ENCODE data around the gene HOMEZ. TPM values are rescaled to one million over a fixed set of nuclear protein-coding genes. Genes with fewer than 3 reads are reported as not detected.

HOMEZ gene
- total and polyA plus RNA-seq, 2 of the 8 experiments (the other 6 are each of a cell fraction or from before 2014, with no cell fraction given), result 9.1 to 15.9 TPM

DNA sequence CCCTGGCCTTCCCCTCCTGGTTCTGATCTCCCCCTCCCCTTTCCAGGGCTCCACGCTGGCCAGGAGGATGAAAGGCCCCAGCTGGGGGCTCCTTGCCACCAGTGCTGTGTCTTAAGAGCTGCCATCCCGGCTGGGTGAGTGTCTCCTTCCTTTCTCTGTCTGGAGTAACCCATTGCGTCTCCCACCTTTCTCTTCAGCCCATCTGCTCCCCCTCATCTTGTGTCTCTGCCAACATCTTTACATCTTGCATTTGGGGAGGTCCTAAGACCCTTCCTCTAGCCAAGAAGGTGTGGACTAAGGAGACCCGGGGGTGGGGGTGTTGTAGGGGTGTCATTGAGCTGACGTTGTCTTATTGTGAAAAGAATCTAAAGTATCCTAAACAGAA, 21.2 kb upstream of the HOMEZ start:
- no peak for DNase-seq (ENCODE audit: low read depth in 1 of 2, low spot score in 2 of 2)
- Histone ChIP-seq H3K23ac (ENCODE audit: insufficient read length) (no peak overlapping the region), H2BK20ac (ENCODE audit: low read length) (no peak overlapping the region), H2AK5ac (ENCODE audit: low read depth, low read length) (no peak overlapping the region), H4K5ac (ENCODE audit: insufficient read length, low read depth, low read length) (peak overlapping the region; percentile 44), H3K27me3 (replicated peaks in 1 of 4; ENCODE audit: control insufficient read depth in 3 of 4, extremely low read depth in 1 of 4, insufficient read depth in 3 of 4, low read length in 3 of 4) (peaks cover 0 to 12% (median 5%) of the 10 kb centered on the region in 4 experiments; a peak in 4 of 7 replicates), H3K27ac (ENCODE audit: low read depth, low read length) (peak overlapping the region; percentile 70; the same call in 1 of the 2 replicates), H3K36me3 (ENCODE audit: control insufficient read depth in 2 of 4, insufficient read depth in 4 of 4, low read length in 3 of 4) (peaks cover 0 to 5% (median 1%) of the 10 kb centered on the region in 4 experiments; a peak in 4 of 8 replicates), H4K91ac (replicated peaks; ENCODE audit: insufficient read length, low read length) (peak overlapping the region; percentile 47), H3K9ac (replicated peaks in 1 of 4; ENCODE audit: extremely low read depth in 1 of 4, low read depth in 3 of 4, low read length in 3 of 4) (peak overlapping the region; percentile 28 to 84 (median 78)), H2AFZ (ENCODE audit: low read length) (0 out of 2 replicates have a peak overlapping the region, but pooled peaks have one; percentile 6), H3K9me3 (ENCODE audit: insufficient read depth in 2 of 2, low read depth in 1 of 2, low read length in 1 of 2) (no peaks in the 10 kb centered on the region), H3K4me2 (ENCODE audit: insufficient read depth in 1 of 2, low read depth in 2 of 2, low read length in 2 of 2) (peak overlapping the region; percentile 75 to 81), H3K79me2 (ENCODE audit: control insufficient read depth in 1 of 2, insufficient read depth in 2 of 2, low read length in 2 of 2) (peaks cover 0 to 2% of the 10 kb centered on the region in 2 experiments; a peak in 1 of 4 replicates), H2BK5ac (ENCODE audit: low read depth, low read length) (peak overlapping the region; percentile 50; the same call in 1 of the 2 replicates), H2BK120ac (replicated peaks; ENCODE audit: low read depth, low read length) (no peak overlapping the region), H3K56ac (replicated peaks; ENCODE audit: insufficient read length, low read depth, low read length) (peak overlapping the region; percentile 28), H2BK15ac (ENCODE audit: low read length) (no peak overlapping the region), H3K23me2 (ENCODE audit: low read depth, low read length) (peaks cover 12% of the 10 kb centered on the region), H3K79me1 (ENCODE audit: low read depth, low read length) (peaks cover 2% of the 10 kb centered on the region; the same call in 1 of the 2 replicates), H3K4me1 (replicated peaks in 1 of 4; ENCODE audit: control insufficient read depth in 3 of 4, insufficient read depth in 4 of 4, low read length in 3 of 4) (peaks cover 0 to 3% (median 1%) of the 10 kb centered on the region in 4 experiments; a peak in 4 of 7 replicates), H3K14ac (ENCODE audit: insufficient read length) (no peak overlapping the region), H4K20me1 (replicated peaks in 1 of 2; ENCODE audit: control insufficient read depth in 1 of 2, insufficient read depth in 2 of 2, low read length in 2 of 2) (peaks cover 0 to 5% of the 10 kb centered on the region in 2 experiments), H2BK12ac (ENCODE audit: low read depth, low read length) (no peak overlapping the region), H3K18ac (ENCODE audit: extremely low read depth, low read length) (no peak overlapping the region; the same call in 1 of the 2 replicates), H4K8ac (ENCODE audit: extremely low read depth, insufficient read depth, low read length) (peak overlapping the region; percentile 75; the same call in 1 of the 2 replicates), H3K4me3 (ENCODE audit: extremely low read depth in 1 of 4, insufficient read depth in 2 of 4, low read depth in 3 of 4, low read length in 4 of 4) (peak overlapping the region; percentile 57 to 90 (median 83)), H3K4ac (replicated peaks; ENCODE audit: insufficient read length, low read depth, low read length) (no peak overlapping the region)
- no peak for FAIRE-seq
- CTCF ChIA-PET (ENCODE audit: partially characterized antibody), result interaction anchor here (0.5 to 5.7 kb wide), 11 partner anchors 12 to 186 kb away, joined by 3 to 40 read pairs (median 6); partner anchors contain the start of genes CMTM5 and PABPN1
- no peak for TF ChIP-seq E2F6 (IDR thresholded peaks at IDR 0.05)
- TF ChIP-seq RBBP5 (IDR thresholded peaks at IDR 0.05; ENCODE audit: borderline replicate concordance, low read depth, low read length), result no peak
- TF ChIP-seq TCF12 (IDR thresholded peaks at IDR 0.05; ENCODE audit: low read depth, low read length), result no peak
- no peak for TF ChIP-seq EZH2 (IDR thresholded peaks at IDR 0.05; ENCODE audit: low read depth, low read length, severe bottlenecking)
- no peak for TF ChIP-seq MAFK (IDR thresholded peaks at IDR 0.05; ENCODE audit: low read depth, low read length)
- TF ChIP-seq SIX5 (IDR thresholded peaks at IDR 0.05; ENCODE audit: low read depth, low read length), result no peak
- TF ChIP-seq ZNF274 (IDR thresholded peaks at IDR 0.05; ENCODE audit: borderline replicate concordance, extremely low read depth, low read length), result no peak
- TF ChIP-seq RXRA (IDR thresholded peaks at IDR 0.05; ENCODE audit: insufficient read depth, low read depth, low read length), result no peak
- TF ChIP-seq ASH2L (IDR thresholded peaks at IDR 0.05; ENCODE audit: low read length), result no peak
- no peak for TF ChIP-seq POU5F1 (IDR thresholded peaks at IDR 0.05; ENCODE audit: low read depth, low read length)
- TF ChIP-seq USF2 (IDR thresholded peaks at IDR 0.05; ENCODE audit: low read length), result no peak
- 35% methylated on average over 5 of the region's 5 CpGs; no CpG with 5 or more reads in 1 of the 2 experiments for WGBS, 2 experiments (ENCODE audit: extremely low coverage in 1 of 2, insufficient coverage in 1 of 2, insufficient read length in 1 of 2, insufficient replicate concordance in 2 of 2, low coverage in 1 of 2, low lambda C conversion rate in 2 of 2, missing lambda C conversion rate in 1 of 2)
- POLR2A ChIA-PET (ENCODE audit: partially characterized antibody), result interaction anchor here (0.8 to 4.8 kb wide), 7 partner anchors 13 to 167 kb away, joined by 3 to 48 read pairs (median 3); partner anchors contain the start of gene PABPN1

All from H1 (cell line).